Large intestine (tissue), 3 donors: ENCODE results near the gene HOXA11. TPM values are rescaled to one million over a fixed set of nuclear protein-coding genes. Genes with fewer than 3 reads are reported as not detected.

Experiments
- DNase-seq, 2 donors: peaks; one replicate each; pipeline versions ENCODE4 v3.0.0 to v3.0.0-alpha.2; 2013
- H3K27ac ChIP-seq: one replicate; pipeline ENCODE4 v1.5.1; 2013; ENCODE audit warnings: low read length
- H3K27me3 ChIP-seq: 2 replicates; pipeline ENCODE4 v1.6.1; 2013; ENCODE audit warnings: low read length; ENCODE audit not compliant: control insufficient read depth, insufficient read depth
- H3K36me3 ChIP-seq: 2 replicates; pipeline ENCODE4 v1.6.1; 2013; ENCODE audit warnings: low read length; ENCODE audit not compliant: control insufficient read depth, insufficient read depth
- H3K4me1 ChIP-seq: one replicate; pipeline ENCODE4 v1.6.1; 2013; ENCODE audit warnings: low read length; ENCODE audit not compliant: control insufficient read depth, insufficient read depth
- H3K4me3 ChIP-seq: one replicate; pipeline ENCODE4 v1.5.1; 2013; ENCODE audit warnings: low read length
- H3K9me3 ChIP-seq: one replicate; pipeline ENCODE4 v1.6.1; 2013; ENCODE audit warnings: mild to moderate bottlenecking, low read depth, low read length, moderate library complexity; ENCODE audit not compliant: control insufficient read depth
- WGBS: methylation state at CpG from one replicate; pipeline ENCODE4 v1.1.5; 2013; ENCODE audit warnings: low lambda C conversion rate; ENCODE audit not compliant: insufficient coverage; 5-methylcytosine and 5-hydroxymethylcytosine counted together
- polyA plus RNA-seq: library from polyadenylated mRNA; unstranded; fragments of 120-200 nt; gene quantifications from one replicate; pipeline ENCODE4 v1.2.1, GENCODE V29; 2013

Gene HOXA11
- polyA plus RNA-seq, 1 donor = not detected

DNA sequence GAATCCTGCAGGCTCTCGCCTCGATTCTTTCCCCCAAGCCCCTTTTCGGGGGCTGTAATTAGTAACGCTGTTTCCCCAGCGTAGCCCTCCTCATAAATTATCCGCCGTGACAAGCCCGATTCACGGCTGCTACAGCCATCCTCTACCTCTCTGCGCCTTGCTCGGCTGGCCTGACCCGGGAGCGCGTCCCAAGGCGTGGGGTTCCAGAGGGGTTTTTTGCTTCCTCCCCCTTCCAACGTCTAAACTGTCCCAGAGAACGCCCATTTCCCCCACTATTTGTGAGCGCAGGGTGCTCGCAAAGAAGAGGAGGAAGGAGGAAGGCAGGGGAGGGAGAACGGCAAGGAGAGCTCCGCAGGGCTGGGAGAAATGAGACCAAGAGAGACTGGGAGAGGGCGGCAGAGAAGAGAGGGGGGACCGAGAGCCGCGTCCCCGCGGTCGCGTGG, 42.4 kb downstream of the HOXA11 start:
- Histone ChIP-seq H3K4me3 (peak overlapping the region; percentile 71), H3K36me3 (peaks cover 12% of the 10 kb centered on the region), H3K4me1 (peaks cover 28% of the 10 kb centered on the region), H3K9me3 (peaks cover 17% of the 10 kb centered on the region), H3K27me3 (peaks cover 38% of the 10 kb centered on the region), H3K27ac (peak overlapping the region; percentile 72)
- no peak for DNase-seq
- WGBS = no CpG with 5 or more reads among the region's 29 CpGs

- H3K36me3 ChIP-seq = peaks cover 12% of the 10 kb centered on the region
- DNase-seq = no peak
- WGBS = no CpG with 5 or more reads among the region's 30 CpGs
- peaks cover 15% of the 10 kb centered on the region for H3K9me3 ChIP-seq
- peaks cover 28% of the 10 kb centered on the region for H3K4me1 ChIP-seq
- H3K27me3 ChIP-seq = peaks cover 33% of the 10 kb centered on the region
- H3K27ac ChIP-seq = peak overlapping the region; percentile 72
- H3K4me3 ChIP-seq = peak overlapping the region; percentile 71
These were observed 43.0 kb downstream of the HOXA11 start for GRCh38 chr7:27141923-27142579.

DNA sequence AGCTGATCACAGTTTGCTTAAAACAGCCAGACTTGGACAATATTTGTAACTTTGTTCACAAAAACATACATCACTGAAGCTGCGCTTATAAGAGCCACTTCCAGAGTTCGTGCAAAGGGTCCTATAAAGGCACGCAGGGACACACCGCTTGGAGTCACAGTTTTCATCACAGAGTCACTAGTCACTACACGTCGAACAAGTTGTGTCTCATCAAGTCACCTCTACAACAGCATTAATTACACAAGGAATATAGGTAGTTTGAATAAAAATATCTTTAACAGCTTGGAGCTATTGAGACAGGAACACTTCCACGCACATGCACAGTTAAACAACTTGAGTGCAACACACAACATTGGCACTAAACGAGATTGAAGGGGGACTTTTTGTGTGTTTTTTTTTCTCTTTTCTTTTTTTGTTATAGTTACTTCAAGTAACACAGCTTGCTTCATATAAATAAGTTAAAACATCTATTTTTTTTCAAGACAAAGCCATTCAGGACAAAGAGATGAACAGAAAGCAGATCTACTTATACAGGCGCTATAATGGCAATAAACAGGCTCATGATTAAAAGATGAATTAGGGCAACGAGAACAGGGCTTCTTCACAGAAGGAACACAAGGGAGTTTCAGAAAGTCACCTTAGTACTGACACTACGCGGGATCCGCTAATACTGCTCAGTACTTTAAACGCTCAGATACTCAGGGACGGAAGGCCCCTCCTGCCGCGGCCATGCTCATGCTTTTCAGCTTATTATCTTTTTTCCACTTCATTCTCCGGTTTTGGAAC, 43.7 kb downstream of the HOXA11 start:
- 77% methylated on average over 7 of the region's 18 CpGs for WGBS

DNA sequence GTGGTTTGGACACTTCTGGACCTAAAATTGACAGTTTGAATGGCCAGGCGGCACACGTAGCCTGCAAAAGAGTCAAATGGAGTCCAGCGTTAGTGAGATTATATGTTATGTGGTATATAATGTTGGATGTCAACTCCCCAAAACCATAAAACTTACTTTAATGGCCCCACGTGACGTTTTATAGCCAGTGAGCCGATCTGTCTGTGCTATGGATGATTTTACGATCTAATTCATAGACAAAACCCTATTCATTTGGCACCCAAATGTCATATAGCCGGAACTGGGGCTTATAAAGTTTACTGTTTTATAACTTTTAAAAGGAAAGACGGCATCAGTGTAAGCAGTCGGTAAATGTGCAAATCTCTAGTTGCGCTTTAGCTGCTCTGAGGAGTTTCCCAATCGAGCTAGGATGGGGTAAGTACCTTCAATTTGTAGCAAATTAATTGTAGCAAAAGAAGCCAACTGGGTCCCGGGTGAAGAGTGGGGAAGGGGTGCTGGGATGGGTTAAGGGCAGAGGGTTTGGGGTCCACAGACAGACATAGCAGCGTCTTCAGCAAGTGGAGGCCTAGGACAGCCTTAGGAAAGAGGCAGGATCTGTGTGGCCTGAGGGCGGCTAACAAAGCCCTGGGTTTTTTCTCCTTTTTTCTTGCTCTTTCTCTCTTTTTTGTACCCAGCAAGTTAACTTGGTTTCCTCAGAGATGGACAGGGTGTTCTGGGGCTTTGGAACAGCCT, 44.7 kb downstream of the HOXA11 start:
- Histone ChIP-seq H3K9me3 (peaks cover 9% of the 10 kb centered on the region), H3K27me3 (peaks cover 15% of the 10 kb centered on the region), H3K4me3 (peak overlapping the region; percentile 62), H3K36me3 (peaks cover 7% of the 10 kb centered on the region), H3K27ac (peak overlapping the region; percentile 79), H3K4me1 (peaks cover 38% of the 10 kb centered on the region)
- DNase-seq = peak in 1 of 2 donors; percentile 90
- WGBS = 27% methylated on average over 3 of the region's 15 CpGs

More for the DNA sequence above, 43.7 kb downstream of the HOXA11 start:
- Histone ChIP-seq H3K9me3 (peaks cover 15% of the 10 kb centered on the region), H3K27ac (peak overlapping the region; percentile 72), H3K4me1 (peaks cover 32% of the 10 kb centered on the region), H3K36me3 (peaks cover 9% of the 10 kb centered on the region), H3K27me3 (peaks cover 26% of the 10 kb centered on the region), H3K4me3 (peak overlapping the region; percentile 71)
- DNase-seq = no peak

- DNase-seq = peak in 1 of 2 donors; percentile 83
- Histone ChIP-seq H3K27me3 (peaks cover 8% of the 10 kb centered on the region), H3K4me1 (peaks cover 41% of the 10 kb centered on the region)
These were observed 45.5 kb downstream of the HOXA11 start for GRCh38 chr7:27139334-27140125.

GRCh38 chr7:27138985-27139333, 46.1 kb downstream of the HOXA11 start:
- no peak for DNase-seq
- H3K27ac ChIP-seq = peak overlapping the region; percentile 79
- H3K27me3 ChIP-seq = peaks cover 2% of the 10 kb centered on the region
- H3K9me3 ChIP-seq = no peaks in the 10 kb centered on the region
- 19% methylated on average over 4 of the region's 11 CpGs for WGBS
- H3K4me3 ChIP-seq = peak overlapping the region; percentile 62
- H3K36me3 ChIP-seq = peaks cover 4% of the 10 kb centered on the region
- H3K4me1 ChIP-seq = peaks cover 39% of the 10 kb centered on the region

More at GRCh38 chr7:27139334-27140125, 45.5 kb downstream of the HOXA11 start:
- Histone ChIP-seq H3K27ac (peak overlapping the region; percentile 79), H3K36me3 (peaks cover 4% of the 10 kb centered on the region), H3K4me3 (peak overlapping the region; percentile 62), H3K9me3 (peaks cover 2% of the 10 kb centered on the region)
- 0% methylated on average over 2 of the region's 53 CpGs for WGBS

- Histone ChIP-seq H3K4me3 (peak overlapping the region; percentile 62), H3K4me1 (peaks cover 42% of the 10 kb centered on the region), H3K36me3 (peaks cover 3% of the 10 kb centered on the region), H3K27ac (peak overlapping the region; percentile 79), H3K27me3 (no peaks in the 10 kb centered on the region), H3K9me3 (no peaks in the 10 kb centered on the region)
- WGBS = no CpG with 5 or more reads among the region's 1 CpG
- no peak for DNase-seq
These were observed 46.6 kb downstream of the HOXA11 start for GRCh38 chr7:27138472-27138871.

DNA sequence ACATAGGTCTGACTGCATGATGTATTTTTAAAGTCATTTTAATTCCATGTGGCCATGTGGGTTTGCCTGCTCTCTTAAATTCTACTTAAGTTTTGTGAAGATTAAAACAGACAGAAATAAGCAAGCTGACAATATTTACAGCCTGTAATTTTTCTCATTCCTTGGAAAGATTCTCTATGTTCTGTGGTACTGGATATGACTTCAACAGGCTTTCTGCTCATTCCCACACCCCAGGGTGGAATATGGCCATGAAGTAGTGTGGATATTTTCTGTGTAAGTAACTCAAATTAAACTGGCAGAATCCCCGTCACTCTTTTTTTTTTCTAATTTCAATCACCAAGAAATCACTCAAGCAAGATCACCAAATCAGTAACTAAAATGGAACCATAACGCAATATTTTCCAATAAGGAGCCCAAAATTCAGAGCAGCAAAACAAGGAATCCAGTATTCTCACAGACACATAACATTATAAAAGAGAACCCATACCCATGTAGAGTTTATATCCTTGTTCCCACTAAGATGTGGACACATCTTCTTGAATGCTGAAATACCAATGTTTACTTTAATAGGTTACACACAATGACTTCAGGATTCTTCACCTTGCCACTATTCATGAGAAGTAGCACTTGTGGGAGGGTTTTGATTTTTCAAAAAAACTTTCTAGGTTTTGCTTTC, 47.3 kb downstream of the HOXA11 start:
- WGBS = no CpG with 5 or more reads among the region's 2 CpGs
- Histone ChIP-seq H3K27ac (peak overlapping the region; percentile 79), H3K27me3 (no peaks in the 10 kb centered on the region), H3K9me3 (no peaks in the 10 kb centered on the region), H3K36me3 (peaks cover 3% of the 10 kb centered on the region), H3K4me1 (peaks cover 48% of the 10 kb centered on the region), H3K4me3 (peak overlapping the region; percentile 62)
- DNase-seq = peak in 1 of 2 donors; percentile 33

DNA sequence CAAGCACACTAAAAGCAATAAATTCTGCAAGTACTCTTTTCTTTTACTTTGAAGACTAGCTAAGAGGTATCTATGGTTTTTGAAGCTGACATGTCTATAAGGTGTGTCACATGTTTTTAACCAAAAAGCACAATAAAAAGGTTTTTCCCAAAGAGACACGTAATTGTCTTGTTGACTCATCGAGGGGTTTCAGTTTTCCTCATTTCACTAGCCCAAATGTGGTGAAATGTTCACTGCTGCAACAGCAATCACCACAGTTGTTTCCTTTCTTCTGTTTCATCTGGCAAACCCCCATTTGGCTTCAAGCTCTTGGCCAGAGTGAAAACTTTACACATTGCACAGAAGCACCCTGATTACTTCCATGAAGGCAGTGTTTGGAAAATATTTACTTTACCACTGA, 50.6 kb downstream of the HOXA11 start:
- no CpG with 5 or more reads among the region's 2 CpGs for WGBS
- H3K27ac ChIP-seq = peak overlapping the region; percentile 79
- H3K9me3 ChIP-seq = no peaks in the 10 kb centered on the region
- H3K4me1 ChIP-seq = peaks cover 50% of the 10 kb centered on the region
- no peak overlapping the region for H3K4me3 ChIP-seq
- H3K36me3 ChIP-seq = no peaks in the 10 kb centered on the region
- no peak for DNase-seq
- H3K27me3 ChIP-seq = no peaks in the 10 kb centered on the region
